RWPE2 (cell line): ENCODE results near the gene SH2B2.
"Not testable (repeated sequence)": the region's sequence is repeated elsewhere in the genome, so short reads cannot be mapped to it uniquely, and the experiment has no call there.

Experiments used
- ATAC-seq: fragments of 200-7000 bp; cut with Tn5 transposase; 3 replicates; pipeline ENCODE4 v1.9.1; 2021; ENCODE audit warnings: low read depth
- DNase-seq: peaks from one replicate; pipeline ENCODE4 v3.0.0-alpha.2; 2020; ENCODE audit warnings: low spot score
- H3K27ac ChIP-seq: fragments of 450-650 bp; 2 replicates; pipeline ENCODE4 v1.5.1; 2017; ENCODE audit warnings: mild to moderate bottlenecking; ENCODE audit not compliant: poor library complexity, severe bottlenecking
- H3K27me3 ChIP-seq: fragments of 250-450 bp; sonication (Bioruptor Pico); 2 replicates; pipeline ENCODE4 v1.5.1; 2021; ENCODE audit warnings: mild to moderate bottlenecking, moderate library complexity; ENCODE audit not compliant: insufficient read depth, poor library complexity, severe bottlenecking
- H3K36me3 ChIP-seq: fragments of 250-450 bp; sonication (Bioruptor Pico); 2 replicates; pipeline ENCODE4 v1.5.1; 2020; ENCODE audit warnings: low read depth, mild to moderate bottlenecking, moderate library complexity
- H3K4me1 ChIP-seq: fragments of 250-450 bp; sonication (Bioruptor Pico); 2 replicates; pipeline ENCODE4 v1.5.1; 2021; ENCODE audit warnings: mild to moderate bottlenecking, moderate library complexity; ENCODE audit not compliant: insufficient read depth, poor library complexity, severe bottlenecking
- H3K4me3 ChIP-seq: fragments of 250-450 bp; sonication (Bioruptor Pico); 2 replicates; pipeline ENCODE4 v1.5.1; 2021; ENCODE audit warnings: mild to moderate bottlenecking, moderate library complexity; ENCODE audit not compliant: severe bottlenecking
- H3K9me3 ChIP-seq: fragments of 250-450 bp; sonication (Bioruptor Pico); 2 replicates; pipeline ENCODE4 v1.5.1; 2021; ENCODE audit warnings: mild to moderate bottlenecking, moderate library complexity; ENCODE audit not compliant: severe bottlenecking
- CTCF ChIP-seq: fragments of 450-650 bp; IDR thresholded peaks from one replicate; pipeline ENCODE4 v1.5.1; 2017; ENCODE audit warnings: mild to moderate bottlenecking, moderate library complexity; ENCODE audit not compliant: poor library complexity, severe bottlenecking

The SH2B2 gene

GRCh38 chr7:102300643-102301221 lies 14.1 kb downstream of the SH2B2 start:
- no peaks in the 10 kb centered on the region for H3K27me3 ChIP-seq
- no peak overlapping the region for H3K4me3 ChIP-seq
- no peaks in the 10 kb centered on the region for H3K9me3 ChIP-seq
- DNase-seq: peak; percentile 57
- TF ChIP-seq CTCF: no peak
- H3K27ac ChIP-seq: no peak overlapping the region
- H3K36me3 ChIP-seq: no peaks in the 10 kb centered on the region
- no peak for ATAC-seq
- no peaks in the 10 kb centered on the region for H3K4me1 ChIP-seq

GRCh38 chr7:102301367-102301766 lies 14.7 kb downstream of the SH2B2 start:
- not testable (repeated sequence) for DNase-seq, H3K4me3 ChIP-seq, H3K27ac ChIP-seq, H3K36me3 ChIP-seq, ATAC-seq, H3K4me1 ChIP-seq, H3K27me3 ChIP-seq, H3K9me3 ChIP-seq

GRCh38 chr7:102302025-102302424 lies 15.4 kb downstream of the SH2B2 start:
- H3K4me1 ChIP-seq: no peaks in the 10 kb centered on the region
- no peaks in the 10 kb centered on the region for H3K27me3 ChIP-seq
- H3K4me3 ChIP-seq: no peak overlapping the region
- no peak for TF ChIP-seq CTCF
- no peaks in the 10 kb centered on the region for H3K36me3 ChIP-seq
- no peak for DNase-seq
- no peak for ATAC-seq
- no peak overlapping the region for H3K27ac ChIP-seq
- no peaks in the 10 kb centered on the region for H3K9me3 ChIP-seq

GRCh38 chr7:102303669-102304422 lies 17.2 kb downstream of the SH2B2 start:
- TF ChIP-seq CTCF: no peak
- Histone ChIP-seq H3K27ac (no peak overlapping the region), H3K4me3 (no peak overlapping the region), H3K27me3 (no peaks in the 10 kb centered on the region), H3K9me3 (no peaks in the 10 kb centered on the region), H3K4me1 (no peaks in the 10 kb centered on the region), H3K36me3 (no peaks in the 10 kb centered on the region)
- ATAC-seq: peak; percentile 41; the same call in 1 of the 3 replicates
- DNase-seq: no peak

- H3K27ac ChIP-seq: no peak overlapping the region
- DNase-seq (no peak), ATAC-seq (no peak)
- no peaks in the 10 kb centered on the region for H3K36me3 ChIP-seq
- TF ChIP-seq CTCF: no peak
- H3K27me3 ChIP-seq: no peaks in the 10 kb centered on the region
- H3K4me1 ChIP-seq: no peaks in the 10 kb centered on the region
- no peak overlapping the region for H3K4me3 ChIP-seq
- no peaks in the 10 kb centered on the region for H3K9me3 ChIP-seq
These were observed 18.0 kb downstream of the SH2B2 start for GRCh38 chr7:102304668-102305067.
